Measurements from ENCODE around the gene NDUFS7.

The NDUFS7 gene

DNA sequence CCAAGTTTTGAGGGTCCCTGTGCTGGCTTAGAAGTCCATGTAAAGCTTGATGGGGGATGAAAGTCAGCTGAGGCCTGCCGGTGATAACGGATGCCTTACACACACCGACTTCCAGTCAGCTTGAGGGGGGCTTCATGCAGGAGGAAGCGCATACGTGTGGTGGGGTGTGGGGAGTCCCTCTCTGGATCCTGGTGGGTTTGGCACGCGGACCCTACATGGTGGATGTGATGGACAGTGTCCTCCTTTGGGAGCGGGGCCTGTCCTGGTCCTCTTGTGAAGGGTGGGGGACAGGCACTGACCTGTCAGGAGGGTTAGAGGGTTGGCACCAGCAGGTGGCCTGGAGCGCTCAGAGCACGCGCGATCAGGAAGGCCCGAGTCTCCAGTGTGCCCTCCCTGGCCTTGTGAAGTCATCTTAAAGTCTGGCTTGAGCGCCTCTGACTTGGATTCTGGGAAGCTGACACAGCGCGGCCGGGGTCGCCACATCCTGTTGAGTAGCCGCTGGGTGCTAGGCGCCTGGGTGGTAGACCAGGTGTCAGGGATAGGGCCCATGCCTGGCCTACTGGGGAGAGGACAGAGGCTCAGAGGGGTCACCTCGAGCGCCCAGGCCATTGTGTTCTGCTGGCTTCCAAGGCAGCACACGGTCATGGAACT is 26.6 kb downstream of the NDUFS7 start:
- no peak for TF ChIP-seq USF1 (IDR thresholded peaks at IDR 0.05)
- TF ChIP-seq TAF1 (IDR thresholded peaks at IDR 0.05; ENCODE audit: low read depth), result no peak
- TF ChIP-seq, protein P1, sequence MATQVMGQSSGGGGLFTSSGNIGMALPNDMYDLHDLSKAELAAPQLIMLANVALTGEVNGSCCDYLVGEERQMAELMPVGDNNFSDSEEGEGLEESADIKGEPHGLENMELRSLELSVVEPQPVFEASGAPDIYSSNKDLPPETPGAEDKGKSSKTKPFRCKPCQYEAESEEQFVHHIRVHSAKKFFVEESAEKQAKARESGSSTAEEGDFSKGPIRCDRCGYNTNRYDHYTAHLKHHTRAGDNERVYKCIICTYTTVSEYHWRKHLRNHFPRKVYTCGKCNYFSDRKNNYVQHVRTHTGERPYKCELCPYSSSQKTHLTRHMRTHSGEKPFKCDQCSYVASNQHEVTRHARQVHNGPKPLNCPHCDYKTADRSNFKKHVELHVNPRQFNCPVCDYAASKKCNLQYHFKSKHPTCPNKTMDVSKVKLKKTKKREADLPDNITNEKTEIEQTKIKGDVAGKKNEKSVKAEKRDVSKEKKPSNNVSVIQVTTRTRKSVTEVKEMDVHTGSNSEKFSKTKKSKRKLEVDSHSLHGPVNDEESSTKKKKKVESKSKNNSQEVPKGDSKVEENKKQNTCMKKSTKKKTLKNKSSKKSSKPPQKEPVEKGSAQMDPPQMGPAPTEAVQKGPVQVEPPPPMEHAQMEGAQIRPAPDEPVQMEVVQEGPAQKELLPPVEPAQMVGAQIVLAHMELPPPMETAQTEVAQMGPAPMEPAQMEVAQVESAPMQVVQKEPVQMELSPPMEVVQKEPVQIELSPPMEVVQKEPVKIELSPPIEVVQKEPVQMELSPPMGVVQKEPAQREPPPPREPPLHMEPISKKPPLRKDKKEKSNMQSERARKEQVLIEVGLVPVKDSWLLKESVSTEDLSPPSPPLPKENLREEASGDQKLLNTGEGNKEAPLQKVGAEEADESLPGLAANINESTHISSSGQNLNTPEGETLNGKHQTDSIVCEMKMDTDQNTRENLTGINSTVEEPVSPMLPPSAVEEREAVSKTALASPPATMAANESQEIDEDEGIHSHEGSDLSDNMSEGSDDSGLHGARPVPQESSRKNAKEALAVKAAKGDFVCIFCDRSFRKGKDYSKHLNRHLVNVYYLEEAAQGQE (IDR thresholded peaks at IDR 0.05; ENCODE audit: low read depth), result no peak
- TF ChIP-seq TCF12 (IDR thresholded peaks at IDR 0.05; ENCODE audit: low read depth), result no peak

GRCh38 chr19:1410789-1411188 is 27.1 kb downstream of the NDUFS7 start:
- no peak for TF ChIP-seq FOXM1 (IDR thresholded peaks at IDR 0.05; ENCODE audit: borderline replicate concordance, low read depth)
- no peak for TF ChIP-seq USF1 (IDR thresholded peaks at IDR 0.05)
- TF ChIP-seq ZBTB7A (IDR thresholded peaks at IDR 0.05; ENCODE audit: low read depth), result no peak
- no peak for TF ChIP-seq YY1 (IDR thresholded peaks at IDR 0.05; ENCODE audit: low read depth)
- no peak for TF ChIP-seq EP300 (IDR thresholded peaks at IDR 0.05; ENCODE audit: borderline replicate concordance)
- no peak for TF ChIP-seq EGR1 (IDR thresholded peaks at IDR 0.05)
- TF ChIP-seq TEAD4 (IDR thresholded peaks at IDR 0.05), result no peak
- TF ChIP-seq TCF12 (IDR thresholded peaks at IDR 0.05; ENCODE audit: low read depth), result no peak

- no peak for TF ChIP-seq EGR1 (IDR thresholded peaks at IDR 0.05)
Measured at GRCh38 chr19:1411255-1412191, 27.8 kb downstream of the NDUFS7 start.

GRCh38 chr19:1412323-1412923 is 28.7 kb downstream of the NDUFS7 start:
- TF ChIP-seq TAF1 (IDR thresholded peaks at IDR 0.05; ENCODE audit: low read depth), result no peak
- TF ChIP-seq CEBPB (IDR thresholded peaks at IDR 0.05), result no peak
- no peak for TF ChIP-seq NFIC (IDR thresholded peaks at IDR 0.05)
- no peak for TF ChIP-seq EGR1 (IDR thresholded peaks at IDR 0.05)
- no peak for TF ChIP-seq TCF12 (IDR thresholded peaks at IDR 0.05; ENCODE audit: low read depth)
- no peak for TF ChIP-seq EP300 (IDR thresholded peaks at IDR 0.05; ENCODE audit: borderline replicate concordance)
- TF ChIP-seq CREB1 (IDR thresholded peaks at IDR 0.05; ENCODE audit: low read depth), result no peak
- TF ChIP-seq, protein P1 (IDR thresholded peaks at IDR 0.05; ENCODE audit: low read depth), result no peak
- TF ChIP-seq RAD21 (IDR thresholded peaks at IDR 0.05; ENCODE audit: low read depth), result no peak
- TF ChIP-seq FOXM1 (IDR thresholded peaks at IDR 0.05; ENCODE audit: borderline replicate concordance, low read depth), result no peak
- TF ChIP-seq ZBTB7A (IDR thresholded peaks at IDR 0.05; ENCODE audit: low read depth), result no peak
- TF ChIP-seq TEAD4 (IDR thresholded peaks at IDR 0.05), result no peak
- no peak for TF ChIP-seq USF1 (IDR thresholded peaks at IDR 0.05)

DNA sequence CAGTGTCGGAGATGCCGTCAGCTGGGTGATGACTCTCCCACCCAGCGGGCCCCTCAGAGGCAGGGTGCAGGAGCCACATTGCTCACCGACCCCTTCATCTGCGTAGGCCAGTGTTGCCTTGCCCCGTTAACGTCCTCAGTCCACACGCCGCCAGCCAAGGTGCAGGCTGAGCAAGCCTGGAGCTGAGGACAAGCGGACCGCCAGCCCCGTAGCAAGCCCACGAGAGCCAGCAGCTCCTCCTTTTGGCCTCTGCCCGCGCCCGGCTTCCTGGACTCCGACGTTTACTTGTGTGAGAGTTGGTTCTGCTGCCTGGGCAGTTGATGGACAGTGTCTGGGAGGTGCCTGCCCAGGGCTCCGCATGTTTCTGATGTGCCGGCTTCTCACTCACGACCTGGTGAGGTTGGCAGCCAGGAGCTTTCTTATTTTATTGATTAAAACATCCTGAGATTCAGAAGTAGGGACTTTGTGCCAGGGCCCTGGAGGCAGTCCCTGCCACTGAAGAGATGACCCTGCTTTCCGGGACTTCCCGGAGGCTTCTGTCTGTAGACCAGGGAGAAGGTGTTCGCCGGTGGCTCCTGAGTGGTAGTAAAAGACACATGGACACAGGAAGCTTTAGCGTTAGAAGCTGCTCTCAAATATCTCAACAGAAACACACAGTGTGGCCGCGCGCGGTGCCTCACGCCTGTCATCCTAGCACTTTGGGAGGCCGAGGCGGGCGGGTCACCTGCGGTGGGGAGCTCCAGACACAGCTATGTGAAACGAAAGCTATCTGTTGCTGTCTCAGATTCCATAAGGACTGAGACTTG is 29.5 kb downstream of the NDUFS7 start:
- no peak for TF ChIP-seq CEBPB (IDR thresholded peaks at IDR 0.05)
- TF ChIP-seq TAF1 (IDR thresholded peaks at IDR 0.05; ENCODE audit: low read depth), result no peak
- no peak for TF ChIP-seq EGR1 (IDR thresholded peaks at IDR 0.05)
- TF ChIP-seq MAX (IDR thresholded peaks at IDR 0.05), result no peak
- no peak for TF ChIP-seq FOXM1 (IDR thresholded peaks at IDR 0.05; ENCODE audit: borderline replicate concordance, low read depth)
- TF ChIP-seq CREB1 (IDR thresholded peaks at IDR 0.05; ENCODE audit: low read depth), result no peak
- TF ChIP-seq YY1 (IDR thresholded peaks at IDR 0.05; ENCODE audit: low read depth), result no peak
- TF ChIP-seq EP300 (IDR thresholded peaks at IDR 0.05; ENCODE audit: borderline replicate concordance), result no peak
- TF ChIP-seq TEAD4 (IDR thresholded peaks at IDR 0.05), result no peak
- no peak for TF ChIP-seq ZBTB7A (IDR thresholded peaks at IDR 0.05; ENCODE audit: low read depth)
